ENCODE results near the gene ADI1.

The ADI1 gene

DNA sequence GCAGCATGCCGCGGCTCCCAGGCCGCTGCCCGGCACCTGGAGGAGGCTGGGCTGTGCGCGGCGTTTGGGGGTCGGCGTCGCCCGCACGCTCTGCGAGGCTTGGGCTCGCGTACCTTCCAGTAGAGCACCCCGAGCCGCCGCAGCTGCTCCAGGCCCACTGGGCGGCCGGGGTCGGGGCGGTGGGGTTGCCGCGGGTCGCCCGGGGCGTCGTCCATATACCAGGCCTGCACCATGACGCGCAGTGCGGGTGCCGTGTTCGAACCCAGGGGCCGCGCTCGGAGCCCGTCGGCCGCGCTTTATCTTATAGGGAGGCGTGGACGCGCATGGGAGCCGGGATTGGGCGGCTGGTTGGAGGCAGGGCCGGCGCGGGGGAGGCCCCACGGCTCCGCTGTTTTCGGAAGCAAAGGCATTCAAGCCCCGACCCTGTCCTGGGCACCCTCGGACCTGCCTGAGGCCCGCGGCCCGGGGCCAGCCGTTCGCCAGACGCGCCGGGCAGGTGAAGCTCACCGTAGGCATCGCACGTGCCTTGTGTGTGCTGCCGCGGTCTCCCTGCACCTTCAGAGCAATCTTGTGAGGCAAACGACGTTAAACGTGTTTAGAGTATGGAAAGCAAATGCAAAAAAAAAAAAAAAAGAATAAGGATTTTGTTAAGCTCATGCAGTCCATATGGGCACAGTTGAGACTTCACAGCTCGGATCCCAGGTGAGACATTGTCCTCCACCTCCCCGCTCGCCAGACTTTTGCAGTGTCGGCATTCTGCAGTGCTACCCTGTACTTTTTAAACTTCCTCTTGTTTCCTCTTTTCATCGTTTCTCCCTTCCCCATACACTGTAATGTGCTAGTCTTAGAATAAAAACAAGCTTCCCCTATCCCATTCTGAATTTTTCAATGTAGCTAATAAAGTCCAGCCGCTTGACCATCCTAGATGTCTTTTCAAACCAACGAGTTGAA, at the start of gene ADI1:
Gene ADI1, minus strand, starts transcription at position 277 of the 951 bp plus-strand sequence. Its CDS starts 44 bp downstream, at position 233.
- peak; percentile 56 to 71 (median 66) for DNase-seq

- no peak for DNase-seq
These were observed 47.5 kb upstream of the ADI1 start for GRCh38 chr2:3566806-3567205.

DNA sequence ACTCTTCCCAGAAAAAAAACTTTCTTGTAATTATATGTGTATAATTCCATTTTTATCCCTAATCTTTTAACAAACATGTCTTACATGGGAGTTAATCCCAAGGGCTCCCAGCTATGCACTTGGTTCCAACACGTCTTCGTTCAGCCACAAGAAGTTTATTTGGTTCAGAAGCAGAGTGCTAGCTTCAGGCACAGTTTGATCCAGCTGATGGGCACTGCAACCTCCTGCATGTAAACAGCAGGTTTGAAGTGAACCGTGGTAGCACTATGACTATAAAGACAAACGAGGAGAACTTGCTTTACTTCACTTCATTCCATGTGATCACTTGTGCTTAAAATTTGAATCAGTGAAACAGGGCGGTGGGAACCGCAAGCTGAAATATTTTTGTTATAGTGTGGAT, 45.8 kb upstream of the ADI1 start:
- no peak for DNase-seq

GRCh38 chr2:3563521-3563976, 44.2 kb upstream of the ADI1 start:
- DNase-seq = no peak

GRCh38 chr2:3558205-3559014, 39.1 kb upstream of the ADI1 start, which contains the start of gene RNASEH1:
RNASEH1 (minus strand) TSS chr2:3558333; CDS start chr2:3558260, 73 bp downstream.
- DNase-seq = peak; percentile 97 to 98 (median 98)

DNA sequence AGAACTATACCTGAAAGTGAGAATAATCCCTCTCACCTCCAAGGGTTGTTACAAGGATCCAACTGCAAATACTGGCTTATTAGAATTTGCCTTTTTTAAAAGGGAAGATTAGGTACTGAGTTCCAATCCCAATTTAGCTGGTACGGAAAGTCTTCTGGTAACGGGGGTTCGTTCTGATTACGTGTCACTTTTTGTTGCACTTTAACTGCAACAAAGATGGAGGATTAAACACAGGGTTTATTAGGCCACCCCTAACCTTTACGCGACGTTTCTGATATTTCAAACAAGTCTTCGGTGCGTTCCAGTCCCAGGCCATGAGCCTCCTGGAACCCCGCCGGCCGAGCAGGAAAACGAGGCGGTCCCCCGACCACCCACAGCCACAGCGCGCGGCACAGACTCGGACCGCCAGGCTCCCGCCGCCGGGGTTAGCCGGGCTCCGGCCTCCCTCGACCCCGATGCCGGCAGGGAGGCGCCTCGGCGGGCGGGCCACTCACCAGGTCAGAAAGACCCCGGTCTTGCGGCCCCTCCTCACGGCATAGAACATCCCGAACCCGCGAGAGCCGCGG, 38.4 kb upstream of the ADI1 start:
- peak in 1 of 4 experiments; percentile 52 for DNase-seq

DNA sequence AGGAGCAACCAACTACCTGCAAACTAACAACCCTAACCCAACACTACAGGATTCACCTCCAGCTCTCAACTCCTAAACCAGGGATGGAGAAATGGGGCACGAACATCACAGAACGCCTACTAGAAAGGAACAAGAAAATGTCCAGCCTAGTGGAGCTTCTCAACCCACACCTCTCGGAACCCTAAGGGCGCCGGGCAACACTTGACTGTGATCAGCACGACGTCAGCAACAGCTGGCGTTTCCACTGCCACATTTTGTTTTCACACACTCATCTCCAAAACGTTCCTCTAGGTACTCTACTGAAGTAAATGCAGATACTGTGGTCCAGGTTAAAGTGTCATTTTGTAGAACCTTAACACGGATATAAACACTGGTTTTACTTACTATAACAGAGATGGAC, 34.6 kb upstream of the ADI1 start:
- no peak for DNase-seq

- no peak for DNase-seq
These were observed 28.6 kb upstream of the ADI1 start for GRCh38 chr2:3547915-3548314.

DNA sequence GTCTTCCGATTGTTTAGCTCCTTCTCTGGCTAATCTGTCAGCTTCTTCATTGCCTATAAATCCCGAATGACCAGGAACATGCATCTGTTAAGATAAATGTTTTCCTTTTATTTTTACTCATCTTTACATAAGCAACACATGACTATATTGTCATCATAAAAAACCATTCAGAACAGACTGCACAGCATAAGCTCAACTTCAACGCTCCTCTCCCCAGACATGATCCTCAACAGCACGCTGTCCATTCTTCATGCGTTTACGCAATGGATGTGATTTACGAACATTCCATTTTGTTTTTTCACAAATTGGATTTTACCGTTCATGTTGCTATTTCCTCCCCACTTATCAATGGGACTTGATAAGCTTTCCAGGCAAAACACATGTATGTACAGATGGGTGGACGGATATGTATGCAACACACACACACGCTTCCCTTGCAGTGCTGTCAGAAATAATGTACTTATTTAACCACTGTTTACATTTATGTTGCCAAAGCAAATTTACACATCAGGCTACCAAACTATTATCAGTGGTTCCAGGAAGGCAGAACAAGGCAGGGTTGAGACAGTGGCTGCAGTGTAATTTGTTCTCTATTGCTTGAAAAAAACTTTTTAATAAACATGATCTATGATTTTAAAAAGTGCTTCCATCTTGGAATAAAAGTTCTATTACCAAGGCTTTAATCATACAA, 26.6 kb upstream of the ADI1 start:
- DNase-seq = no peak

GRCh38 chr2:3543023-3543683, 23.8 kb upstream of the ADI1 start:
- no peak for DNase-seq

DNA sequence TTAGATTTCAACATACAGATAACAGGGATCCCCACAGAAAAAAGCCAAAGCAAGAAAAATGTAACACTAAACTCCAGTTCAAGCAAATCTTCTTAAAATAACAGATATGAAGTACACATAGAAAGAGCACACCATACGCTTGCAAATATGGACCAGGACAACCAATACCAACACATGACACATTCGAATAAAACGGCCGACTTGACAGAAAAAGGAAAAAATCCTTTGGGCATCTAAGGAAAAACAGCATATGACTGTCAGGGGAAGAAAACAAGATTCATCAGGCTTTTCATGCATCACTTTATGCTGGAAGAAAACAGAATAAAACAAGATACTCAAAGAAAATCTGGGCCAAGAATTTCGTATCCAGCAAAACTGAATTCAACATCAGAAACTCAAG, 22.8 kb upstream of the ADI1 start:
- DNase-seq = no peak

DNA sequence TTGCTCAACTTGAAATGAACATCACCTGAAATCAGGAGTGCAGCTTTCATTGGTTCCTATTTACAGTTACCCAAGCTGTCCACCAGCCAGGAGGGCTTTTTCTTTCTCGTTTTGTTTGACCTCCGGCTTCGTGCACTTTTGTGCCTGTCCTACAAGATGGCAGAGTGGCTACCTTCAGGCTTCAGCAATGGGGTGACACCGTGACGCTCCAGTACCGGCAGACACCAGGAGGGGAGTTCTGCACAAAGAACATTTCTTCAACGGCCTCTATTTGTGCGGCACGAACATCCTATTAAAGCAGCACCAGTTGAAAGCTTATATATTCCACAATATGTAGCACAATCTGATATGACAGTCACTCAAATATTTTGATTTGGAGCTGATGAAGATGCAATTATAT, 20.5 kb upstream of the ADI1 start:
- no peak for DNase-seq

DNA sequence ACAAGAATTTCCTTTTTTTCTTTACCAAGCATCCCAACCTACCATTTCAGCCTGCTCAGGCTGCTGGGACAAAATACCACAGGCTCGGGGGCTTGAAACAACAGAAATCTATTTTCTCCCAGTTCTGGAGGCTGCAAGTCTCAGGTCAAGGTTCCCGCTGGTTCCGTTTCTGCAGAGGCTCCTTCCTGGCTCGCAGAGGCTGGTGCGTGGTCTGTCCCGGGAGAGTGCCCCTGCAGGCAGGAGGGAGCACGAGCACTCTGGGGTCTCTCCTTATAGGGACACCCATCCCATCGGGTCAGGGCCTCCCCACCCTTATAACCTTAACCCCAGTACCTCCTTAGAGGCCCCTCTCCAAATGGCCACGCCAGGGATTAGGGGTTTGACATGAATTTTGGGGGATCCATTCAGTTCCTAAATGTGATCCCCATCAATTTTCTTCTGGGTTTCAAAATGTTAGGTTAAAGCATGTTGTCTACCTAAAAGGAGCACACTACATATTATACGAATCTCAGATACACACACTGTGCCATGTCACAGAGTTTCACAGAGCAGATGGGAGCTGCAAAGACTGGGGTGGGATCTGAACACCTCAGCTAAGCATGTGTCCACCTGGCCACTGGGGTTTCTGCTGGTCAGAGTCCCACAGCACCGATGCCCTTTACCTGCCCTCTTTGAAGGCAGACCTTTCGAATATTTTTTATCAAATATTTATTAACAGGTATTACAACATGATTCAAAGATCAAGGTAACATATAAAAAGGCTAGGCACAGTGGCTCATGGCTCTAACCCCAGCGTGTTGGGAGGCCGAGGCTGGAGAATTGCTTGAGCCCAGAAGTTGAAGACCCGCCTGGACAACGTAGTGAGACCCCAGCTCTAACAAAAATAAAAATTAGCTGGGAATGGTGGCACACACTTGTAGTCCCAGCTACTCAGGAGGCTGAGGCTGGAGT, 17.6 kb upstream of the ADI1 start:
- no peak for DNase-seq

DNA sequence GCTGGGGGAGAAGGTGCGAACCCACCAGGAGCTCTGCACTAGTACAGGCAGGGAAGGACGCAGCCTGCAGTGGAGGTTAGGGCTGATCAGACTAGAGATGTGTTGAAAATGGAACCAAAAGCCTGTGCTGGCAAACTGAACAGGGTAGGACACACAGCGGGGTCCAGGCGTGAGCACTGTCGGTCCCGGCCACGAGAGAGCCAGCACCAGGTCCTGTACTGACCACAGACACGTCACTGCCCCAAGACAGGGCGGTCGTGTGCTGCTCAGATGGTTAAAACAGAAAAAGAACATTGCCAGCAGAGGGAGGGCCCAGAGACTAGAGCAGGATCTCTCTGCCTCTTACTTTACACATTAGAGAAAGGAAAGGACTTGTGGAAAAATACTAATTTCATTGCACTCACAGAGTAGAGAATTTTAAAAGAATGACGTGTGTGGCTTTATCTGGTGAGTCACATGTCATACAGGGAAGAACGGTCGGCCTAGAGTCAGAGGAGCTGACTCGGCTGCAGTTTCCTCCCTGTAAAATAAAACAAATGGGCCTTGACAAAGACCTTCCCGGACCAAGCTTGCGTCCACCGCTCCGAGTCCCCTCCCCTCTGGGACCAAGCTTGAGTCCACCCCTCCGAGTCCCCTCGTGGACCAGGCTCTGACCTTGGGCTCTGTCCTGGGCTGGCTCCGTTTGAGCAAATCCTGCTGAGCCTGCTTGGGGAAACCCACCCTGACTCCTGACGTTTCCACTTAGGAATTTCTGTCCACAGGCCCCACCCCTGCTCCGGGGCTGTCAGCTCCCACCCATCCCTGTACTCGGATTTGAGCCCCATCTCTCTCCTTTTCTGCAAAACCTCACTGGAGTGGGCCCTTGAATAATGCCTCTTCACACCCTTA, 16.7 kb upstream of the ADI1 start:
- no peak for DNase-seq

GRCh38 chr2:3535467-3535793, 16.1 kb upstream of the ADI1 start:
- DNase-seq = no peak

GRCh38 chr2:3534251-3534814, 15.0 kb upstream of the ADI1 start:
- no peak for DNase-seq

- DNase-seq = no peak
These were observed 14.5 kb upstream of the ADI1 start for GRCh38 chr2:3533836-3534235.

- no peak for DNase-seq
These were observed 13.6 kb upstream of the ADI1 start for GRCh38 chr2:3532941-3533340.

DNA sequence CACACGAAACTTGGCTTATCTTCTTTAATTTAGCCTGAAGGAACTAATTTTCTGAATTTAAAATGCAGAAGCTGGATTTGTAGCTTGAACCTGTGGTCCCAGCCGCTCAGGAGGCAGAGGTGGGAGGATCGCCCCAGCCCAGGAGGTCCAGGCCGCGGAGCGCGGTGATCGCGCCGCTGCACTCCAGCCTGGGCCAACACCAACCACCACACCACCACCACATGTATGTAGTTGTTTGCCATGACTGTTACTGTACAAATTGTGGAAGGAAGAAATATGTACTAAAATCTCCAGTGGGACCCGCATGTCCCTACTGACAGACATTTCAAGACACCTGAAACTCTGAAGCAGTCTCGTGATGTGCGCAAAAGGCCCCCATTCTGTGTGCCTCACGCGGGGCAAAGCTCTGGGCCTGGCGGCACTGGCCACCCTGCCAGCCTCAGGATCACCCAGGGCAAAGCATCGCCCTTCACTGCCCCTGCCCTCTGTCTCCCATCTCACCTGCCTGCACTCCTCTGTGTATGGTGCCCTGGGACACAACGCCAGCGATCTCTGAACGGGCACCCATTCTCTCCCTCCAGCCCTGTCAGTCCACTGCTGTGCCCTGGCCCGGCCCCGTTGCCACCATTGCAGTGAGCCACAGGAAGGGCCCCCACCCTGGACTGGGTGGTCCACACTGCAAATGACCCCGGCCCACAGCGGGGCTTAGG, 10.1 kb upstream of the ADI1 start:
- DNase-seq = no peak

Measured in activated naive CD4-positive, alpha-beta T cell (primary cell).